ENCODE measurements around the gene ZNF439. TPM values are rescaled to one million over a fixed set of nuclear protein-coding genes. Genes with fewer than 3 reads are reported as not detected.

ZNF439 gene
- total and polyA plus RNA-seq, 2 of the 13 experiments (the other 11 are each of a cell fraction or from before 2014, with no cell fraction given) = 2.9 to 4.9 TPM

DNA sequence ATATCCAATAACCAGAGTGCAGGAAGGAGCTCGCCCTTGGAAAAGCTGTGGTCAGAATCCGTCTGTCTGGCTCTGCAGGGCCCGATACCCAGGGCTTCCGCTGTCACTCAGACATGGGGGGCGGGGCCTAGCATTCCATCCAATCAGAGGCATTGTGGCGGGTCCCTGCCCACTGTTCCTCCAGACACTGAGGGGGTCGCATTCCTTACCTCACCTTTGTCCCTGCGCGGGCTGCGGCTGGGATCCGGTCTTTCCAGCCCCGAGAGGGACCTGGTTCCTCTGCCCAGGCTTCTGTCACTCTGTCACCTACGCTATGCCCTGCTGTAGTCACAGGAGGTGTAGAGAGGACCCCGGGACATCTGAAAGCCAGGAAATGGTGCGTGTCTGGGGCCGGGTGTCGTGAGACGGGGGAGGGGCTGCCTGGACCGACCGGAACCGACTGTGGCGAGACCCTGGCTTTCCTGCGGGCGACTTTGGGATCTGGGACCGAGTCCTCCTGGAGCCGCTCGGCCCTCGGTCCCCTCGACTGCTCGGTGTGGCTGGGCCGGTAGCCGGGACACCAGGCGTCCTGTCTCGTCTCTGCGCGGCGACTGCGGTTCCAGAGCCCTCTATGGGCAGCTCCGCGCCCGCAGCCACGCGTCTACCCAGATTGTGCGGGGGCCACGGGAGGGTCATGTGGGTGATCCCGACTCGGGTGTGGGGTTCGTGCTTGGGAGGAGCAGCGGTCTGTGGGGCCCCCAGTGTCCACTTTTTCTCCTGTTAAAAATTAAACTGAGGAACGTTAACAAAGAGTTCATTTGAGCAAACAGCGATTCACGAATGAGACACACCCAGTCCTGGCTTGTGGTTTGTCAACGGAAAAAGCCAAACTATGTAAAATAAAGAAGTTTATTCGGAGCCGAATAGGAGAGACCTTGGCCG is 39.3 kb downstream of the ZNF439 start, which contains the start of gene ZNF69 (continued):
- TF ChIP-seq EEA1 (CRISPR knock-in tag; IDR thresholded peaks at IDR 0.05; ENCODE audit: borderline replicate concordance) (peak; percentile 49; the same call in 1 of the 2 replicates), ZNF749 (CRISPR knock-in tag; IDR thresholded peaks at IDR 0.05; ENCODE audit: borderline replicate concordance) (peak; percentile 92), ZSCAN9 (CRISPR knock-in tag; IDR thresholded peaks at IDR 0.05; ENCODE audit: borderline replicate concordance) (peak; percentile 80), FIP1L1 (IDR thresholded peaks at IDR 0.05; ENCODE audit: borderline replicate concordance, insufficient read depth, low read depth, low read length) (0 out of 2 replicates have a peak, but pooled peaks have one; percentile 49), ZNF605 (CRISPR knock-in tag; IDR thresholded peaks at IDR 0.05) (peak; percentile 78; the same call in 1 of the 2 replicates), ZBTB7B (CRISPR knock-in tag; IDR thresholded peaks at IDR 0.05) (peak; percentile 94), MTA1 (CRISPR knock-in tag; IDR thresholded peaks at IDR 0.05; ENCODE audit: borderline replicate concordance) (peak; percentile 90; the same call in 1 of the 2 replicates), FOXP1 (IDR thresholded peaks at IDR 0.05) (no peak), FOXP1 (CRISPR knock-in tag; IDR thresholded peaks at IDR 0.05) (0 out of 2 replicates have a peak, but pooled peaks have one; percentile 10), ZNF296 (CRISPR knock-in tag; conservative IDR thresholded peaks at IDR 0.05) (no peak), ZNF138 (CRISPR knock-in tag; IDR thresholded peaks at IDR 0.05; ENCODE audit: low read depth) (peak; percentile 70; the same call in 1 of the 2 replicates), ZNF230 (CRISPR knock-in tag; IDR thresholded peaks at IDR 0.05) (peak; percentile 91), ZNF317 (CRISPR knock-in tag; IDR thresholded peaks at IDR 0.05) (peak; percentile 77), ZNF232 (CRISPR knock-in tag; IDR thresholded peaks at IDR 0.05; ENCODE audit: borderline replicate concordance) (peak; percentile 49; the same call in 1 of the 2 replicates), ZNF556 (CRISPR knock-in tag; IDR thresholded peaks at IDR 0.05; ENCODE audit: borderline replicate concordance) (peak; percentile 81; the same call in 1 of the 2 replicates), MEIS2 (CRISPR knock-in tag; IDR thresholded peaks at IDR 0.05) (peak; percentile 80; the same call in 1 of the 2 replicates), ZNF331 (CRISPR knock-in tag; IDR thresholded peaks at IDR 0.05) (peak; percentile 47; the same call in 1 of the 2 replicates), ZNF205 (CRISPR knock-in tag; IDR thresholded peaks at IDR 0.05) (0 out of 2 replicates have a peak, but pooled peaks have one; percentile 21), ZBTB1 (CRISPR knock-in tag; IDR thresholded peaks at IDR 0.05; ENCODE audit: borderline replicate concordance) (peak; percentile 79; the same call in 1 of the 2 replicates), HIVEP1 (CRISPR knock-in tag; IDR thresholded peaks at IDR 0.05) (peak; percentile 55)
- TF ChIP-seq, protein P1, sequence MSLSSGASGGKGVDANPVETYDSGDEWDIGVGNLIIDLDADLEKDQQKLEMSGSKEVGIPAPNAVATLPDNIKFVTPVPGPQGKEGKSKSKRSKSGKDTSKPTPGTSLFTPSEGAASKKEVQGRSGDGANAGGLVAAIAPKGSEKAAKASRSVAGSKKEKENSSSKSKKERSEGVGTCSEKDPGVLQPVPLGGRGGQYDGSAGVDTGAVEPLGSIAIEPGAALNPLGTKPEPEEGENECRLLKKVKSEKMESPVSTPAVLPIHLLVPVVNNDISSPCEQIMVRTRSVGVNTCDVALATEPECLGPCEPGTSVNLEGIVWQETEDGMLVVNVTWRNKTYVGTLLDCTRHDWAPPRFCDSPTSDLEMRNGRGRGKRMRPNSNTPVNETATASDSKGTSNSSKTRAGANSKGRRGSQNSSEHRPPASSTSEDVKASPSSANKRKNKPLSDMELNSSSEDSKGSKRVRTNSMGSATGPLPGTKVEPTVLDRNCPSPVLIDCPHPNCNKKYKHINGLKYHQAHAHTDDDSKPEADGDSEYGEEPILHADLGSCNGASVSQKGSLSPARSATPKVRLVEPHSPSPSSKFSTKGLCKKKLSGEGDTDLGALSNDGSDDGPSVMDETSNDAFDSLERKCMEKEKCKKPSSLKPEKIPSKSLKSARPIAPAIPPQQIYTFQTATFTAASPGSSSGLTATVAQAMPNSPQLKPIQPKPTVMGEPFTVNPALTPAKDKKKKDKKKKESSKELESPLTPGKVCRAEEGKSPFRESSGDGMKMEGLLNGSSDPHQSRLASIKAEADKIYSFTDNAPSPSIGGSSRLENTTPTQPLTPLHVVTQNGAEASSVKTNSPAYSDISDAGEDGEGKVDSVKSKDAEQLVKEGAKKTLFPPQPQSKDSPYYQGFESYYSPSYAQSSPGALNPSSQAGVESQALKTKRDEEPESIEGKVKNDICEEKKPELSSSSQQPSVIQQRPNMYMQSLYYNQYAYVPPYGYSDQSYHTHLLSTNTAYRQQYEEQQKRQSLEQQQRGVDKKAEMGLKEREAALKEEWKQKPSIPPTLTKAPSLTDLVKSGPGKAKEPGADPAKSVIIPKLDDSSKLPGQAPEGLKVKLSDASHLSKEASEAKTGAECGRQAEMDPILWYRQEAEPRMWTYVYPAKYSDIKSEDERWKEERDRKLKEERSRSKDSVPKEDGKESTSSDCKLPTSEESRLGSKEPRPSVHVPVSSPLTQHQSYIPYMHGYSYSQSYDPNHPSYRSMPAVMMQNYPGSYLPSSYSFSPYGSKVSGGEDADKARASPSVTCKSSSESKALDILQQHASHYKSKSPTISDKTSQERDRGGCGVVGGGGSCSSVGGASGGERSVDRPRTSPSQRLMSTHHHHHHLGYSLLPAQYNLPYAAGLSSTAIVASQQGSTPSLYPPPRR (CRISPR knock-in tag; IDR thresholded peaks at IDR 0.05; ENCODE audit: borderline replicate concordance) = peak; percentile 51
- TF ChIP-seq, protein P2, sequence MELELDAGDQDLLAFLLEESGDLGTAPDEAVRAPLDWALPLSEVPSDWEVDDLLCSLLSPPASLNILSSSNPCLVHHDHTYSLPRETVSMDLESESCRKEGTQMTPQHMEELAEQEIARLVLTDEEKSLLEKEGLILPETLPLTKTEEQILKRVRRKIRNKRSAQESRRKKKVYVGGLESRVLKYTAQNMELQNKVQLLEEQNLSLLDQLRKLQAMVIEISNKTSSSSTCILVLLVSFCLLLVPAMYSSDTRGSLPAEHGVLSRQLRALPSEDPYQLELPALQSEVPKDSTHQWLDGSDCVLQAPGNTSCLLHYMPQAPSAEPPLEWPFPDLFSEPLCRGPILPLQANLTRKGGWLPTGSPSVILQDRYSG (CRISPR knock-in tag; IDR thresholded peaks at IDR 0.05) = peak; percentile 48; the same call in 1 of the 2 replicates
